Left lung (tissue), 10 donors: ENCODE results near the gene VSIG10L. TPM values are rescaled to one million over a fixed set of nuclear protein-coding genes. Genes with fewer than 3 reads are reported as not detected.
A peak's percentile ranks its signal among the peaks of the same experiment; 100 is the strongest.

Source experiments
- ATAC-seq: fragments of 200-7000 bp; cut with Tn5 transposase; one replicate; pipeline ENCODE4 v1.9.1; 2020; ENCODE audit warnings: moderate library complexity
- DNase-seq, 4 donors: peaks; one replicate each; pipeline ENCODE4 v3.0.0-alpha.2; 2013 to 2020
- H3K27ac ChIP-seq, 2 donors: fragments of 200-600 bp; sonication (generic) in 1 of 2; one replicate each; pipeline versions ENCODE4 v1.5.0 to v1.8.0; 2020 to 2021
- H3K27me3 ChIP-seq, 2 donors: fragments of 200-600 bp; sonication (generic) in 1 of 2; one replicate each; pipeline versions ENCODE4 v1.5.0 to v1.8.0; 2020 to 2021
- H3K36me3 ChIP-seq, 2 donors: fragments of 200-600 bp; sonication (generic) in 1 of 2; one replicate each; pipeline versions ENCODE4 v1.5.0 to v1.8.0; 2020 to 2021
- H3K4me1 ChIP-seq, 2 donors: fragments of 200-600 bp; one replicate each; pipeline ENCODE4 v1.8.0; 2021
- H3K4me3 ChIP-seq, 2 donors: fragments of 200-600 bp; sonication (generic) in 1 of 2; one replicate each; pipeline versions ENCODE4 v1.5.0 to v1.8.0; 2020 to 2021; ENCODE audit warnings: mild to moderate bottlenecking in 1 of 2
- H3K9me3 ChIP-seq, 2 donors: fragments of 200-600 bp; sonication (generic) in 1 of 2; one replicate each; pipeline versions ENCODE4 v1.5.0 to v1.8.0; 2020 to 2021
- CTCF ChIP-seq, 2 donors: fragments of 200-600 bp; sonication (generic) in 1 of 2; IDR thresholded peaks; one replicate each; pipeline versions ENCODE4 v1.5.0 to v1.8.0; 2021; ENCODE audit warnings: antibody characterized with exemption in 2 of 2
- intact Hi-C, 2 donors: fragments of 100-400 bp; cut with DNase I; formaldehyde crosslinking; loops; one replicate each; pipeline versions ENCODE4 v1.11.2 to v1.14.2; 2022
- polyA plus RNA-seq, 6 donors: library from polyadenylated mRNA; unstranded; fragments of 120-200 nt; gene quantifications; one replicate each; pipeline ENCODE4 v1.2.1, GENCODE V29; 2013; ENCODE audit not compliant: insufficient read length in 6 of 6
- total RNA-seq, 2 donors: library from RNA; stranded (reverse); fragmentation: NEBNext Ultra II Directional; extraction: Animal tissue kit (Norgen Biotek cat#: 25700); gene quantifications; one replicate each; pipeline ENCODE4 v1.2.1, GENCODE V29; 2021
- donor health status: DM: no; HTN: yes; CAD: no.
- donor health status: DM: no; HTN: no; CAD: no.

Gene VSIG10L
- total and polyA plus RNA-seq, 8 donors: 3.5 to 5.2 (median 3.7) TPM

- no peak for TF ChIP-seq CTCF (IDR thresholded peaks at IDR 0.05)
- no peak overlapping the region for H3K27ac ChIP-seq
- no peak overlapping the region for H3K4me3 ChIP-seq
- H3K4me1 ChIP-seq: no peaks in the 10 kb centered on the region
- peaks cover 0 to 63% of the 10 kb centered on the region in 2 donors for H3K27me3 ChIP-seq
- intact Hi-C loops: no loop called here
- ATAC-seq (no peak), DNase-seq (no peak)
- H3K9me3 ChIP-seq: peaks cover 0 to 4% of the 10 kb centered on the region in 2 donors
- no peaks in the 10 kb centered on the region for H3K36me3 ChIP-seq
These were observed 44.5 kb downstream of the VSIG10L start for GRCh38 chr19:51297406-51297805.

- DNase-seq: no peak
- Histone ChIP-seq H3K9me3 (no peaks in the 10 kb centered on the region), H3K36me3 (no peaks in the 10 kb centered on the region), H3K4me3 (no peak overlapping the region), H3K27me3 (peaks cover 0 to 59% of the 10 kb centered on the region in 2 donors), H3K27ac (no peak overlapping the region), H3K4me1 (no peaks in the 10 kb centered on the region)
- no peak for TF ChIP-seq CTCF (IDR thresholded peaks at IDR 0.05)
- intact Hi-C loops: no loop called here
- no peak for ATAC-seq
These were observed 45.4 kb downstream of the VSIG10L start for GRCh38 chr19:51296336-51297093.

GRCh38 chr19:51295382-51296126 lies 46.4 kb downstream of the VSIG10L start:
- Histone ChIP-seq H3K4me3 (no peak overlapping the region), H3K4me1 (no peaks in the 10 kb centered on the region), H3K9me3 (no peaks in the 10 kb centered on the region), H3K36me3 (no peaks in the 10 kb centered on the region), H3K27ac (no peak overlapping the region), H3K27me3 (peaks cover 0 to 59% of the 10 kb centered on the region in 2 donors)
- intact Hi-C loops: no loop called here
- ATAC-seq (no peak), DNase-seq (peak in 1 of 4 donors; percentile 63)
- TF ChIP-seq CTCF (IDR thresholded peaks at IDR 0.05): no peak

GRCh38 chr19:51294977-51295375 lies 47.0 kb downstream of the VSIG10L start:
- TF ChIP-seq CTCF (IDR thresholded peaks at IDR 0.05): no peak
- H3K4me3 ChIP-seq: no peak overlapping the region
- peaks cover 0 to 55% of the 10 kb centered on the region in 2 donors for H3K27me3 ChIP-seq
- no peak for ATAC-seq
- H3K27ac ChIP-seq: no peak overlapping the region
- no peaks in the 10 kb centered on the region for H3K9me3 ChIP-seq
- intact Hi-C loops: no loop called here
- H3K36me3 ChIP-seq: no peaks in the 10 kb centered on the region
- no peak for DNase-seq
- no peaks in the 10 kb centered on the region for H3K4me1 ChIP-seq
